ENCODE results near the gene ARHGAP15.
A peak's percentile ranks its signal among the peaks of the same experiment; 100 is the strongest.

The ARHGAP15 gene

DNA sequence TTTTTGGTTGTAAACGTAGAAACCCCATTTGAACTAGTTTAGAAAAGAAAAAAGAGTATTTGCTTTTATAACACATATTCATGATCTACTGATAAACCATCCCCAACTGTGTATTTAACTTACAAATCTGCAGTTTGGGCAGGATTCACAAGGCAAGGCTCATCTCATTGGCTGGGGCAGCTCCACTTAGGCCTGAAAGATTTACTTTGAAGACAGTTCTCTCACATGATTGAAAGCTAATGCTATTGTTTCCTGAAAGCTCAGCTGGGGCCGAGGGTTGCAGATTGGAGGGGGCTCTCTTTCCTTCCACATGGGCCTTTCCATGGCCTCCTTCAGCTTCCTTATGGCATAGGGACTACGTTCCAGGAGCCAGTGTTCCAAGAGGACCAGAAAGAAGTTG lies 47.4 kb downstream of the ARHGAP15 start:
- peak overlapping the region; percentile 35 for H2AFZ ChIP-seq (ENCODE audit: low read length)
- no CpG with 5 or more reads among the region's 3 CpGs for WGBS, 2 donors (ENCODE audit: extremely low coverage in 2 of 2, insufficient read length in 2 of 2, insufficient replicate concordance in 1 of 2)
- H3K27me3 ChIP-seq (ENCODE audit: control insufficient read depth in 3 of 3, insufficient read depth in 3 of 3, low read depth in 1 of 3, low read length in 3 of 3) = no peaks in the 10 kb centered on the region
- H3K9ac ChIP-seq (ENCODE audit: low read depth, low read length, poor library complexity) = no peak overlapping the region
- no peaks in the 10 kb centered on the region for H3K36me3 ChIP-seq (replicated peaks in 1 of 2; ENCODE audit: control insufficient read depth in 2 of 2, insufficient read depth in 2 of 2, low read length in 2 of 2)
- H3K4ac ChIP-seq (ENCODE audit: low read length) = no peak overlapping the region
- H3K79me1 ChIP-seq (ENCODE audit: low read depth, low read length) = no peaks in the 10 kb centered on the region
- no peak overlapping the region for H2BK15ac ChIP-seq (ENCODE audit: low read length)
- H3K4me1 ChIP-seq (ENCODE audit: control insufficient read depth in 2 of 2, insufficient read depth in 1 of 2, low read depth in 1 of 2, low read length in 2 of 2) = peaks cover 0 to 4% of the 10 kb centered on the region in 2 donors
- DNase-seq (ENCODE audit: low spot score) = no peak
- H2BK5ac ChIP-seq (ENCODE audit: low read length) = no peak overlapping the region
- H2AK5ac ChIP-seq (ENCODE audit: low read depth, low read length) = no peak overlapping the region
- H2BK12ac ChIP-seq (ENCODE audit: low read length) = no peak overlapping the region
- peaks cover 0 to 8% of the 10 kb centered on the region in 2 donors for H3K9me3 ChIP-seq (replicated peaks in 1 of 2; ENCODE audit: control insufficient read depth in 2 of 2, insufficient read depth in 1 of 2, low read depth in 1 of 2, low read length in 2 of 2)
- H4K91ac ChIP-seq (ENCODE audit: low read depth, low read length, poor library complexity) = no peak overlapping the region
- no peak overlapping the region for H4K8ac ChIP-seq (ENCODE audit: low read depth, low read length)
- no peak overlapping the region for H3K4me2 ChIP-seq (ENCODE audit: insufficient read depth, low read length, poor library complexity, severe bottlenecking)
- no peak overlapping the region for H3K4me3 ChIP-seq (ENCODE audit: low read length in 2 of 2)
- H3K27ac ChIP-seq (replicated peaks; ENCODE audit: low read length) = no peak overlapping the region
- H3K18ac ChIP-seq (ENCODE audit: low read length) = no peak overlapping the region
- no peak overlapping the region for H3K14ac ChIP-seq (ENCODE audit: low read length)
- H2BK120ac ChIP-seq (ENCODE audit: low read depth, low read length) = no peak overlapping the region
- no peak overlapping the region for H3K23ac ChIP-seq (ENCODE audit: low read depth, low read length, poor library complexity)

DNA sequence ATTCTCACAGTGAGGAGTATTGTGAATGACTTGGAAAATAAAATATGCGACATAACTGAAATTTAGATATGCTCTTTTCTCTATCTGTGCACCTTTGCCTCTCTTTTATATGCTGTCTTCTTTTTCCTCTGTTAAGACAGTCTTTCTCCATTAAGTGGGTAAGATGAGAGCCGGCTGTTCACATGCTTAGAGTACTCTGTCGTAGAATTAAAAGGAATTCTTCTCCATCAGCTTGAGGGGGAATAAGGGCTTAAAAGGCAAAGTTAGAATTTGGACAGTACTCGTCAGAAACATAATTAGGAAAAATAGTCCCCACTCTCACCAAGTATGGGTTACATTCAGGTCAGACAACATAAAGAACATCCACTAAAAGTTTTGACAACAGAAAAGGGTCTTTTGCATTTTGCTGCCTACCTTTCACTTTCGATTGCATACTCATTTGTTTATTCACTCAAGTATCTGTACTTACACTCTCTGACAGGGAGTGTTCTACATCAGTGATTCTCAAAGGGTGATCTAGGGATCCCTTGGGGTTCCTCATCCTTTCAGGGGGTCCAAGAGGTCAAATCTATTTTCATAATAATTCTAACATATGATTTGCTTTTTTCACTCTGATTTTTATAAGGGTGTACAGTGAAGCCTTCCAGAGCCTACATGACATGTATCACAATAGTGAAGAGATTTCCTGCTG lies 48.0 kb downstream of the ARHGAP15 start:
- Histone ChIP-seq H2AK5ac (ENCODE audit: low read depth, low read length) (no peak overlapping the region), H2BK120ac (ENCODE audit: low read depth, low read length) (no peak overlapping the region), H3K9me3 (replicated peaks in 1 of 2; ENCODE audit: control insufficient read depth in 2 of 2, insufficient read depth in 1 of 2, low read depth in 1 of 2, low read length in 2 of 2) (peaks cover 0 to 8% of the 10 kb centered on the region in 2 donors), H2AFZ (ENCODE audit: low read length) (peak overlapping the region; percentile 35), H3K4ac (ENCODE audit: low read length) (no peak overlapping the region), H4K91ac (ENCODE audit: low read depth, low read length, poor library complexity) (no peak overlapping the region), H3K4me1 (ENCODE audit: control insufficient read depth in 2 of 2, insufficient read depth in 1 of 2, low read depth in 1 of 2, low read length in 2 of 2) (peaks cover 0 to 4% of the 10 kb centered on the region in 2 donors), H3K18ac (ENCODE audit: low read length) (no peak overlapping the region), H4K8ac (ENCODE audit: low read depth, low read length) (no peak overlapping the region), H3K14ac (ENCODE audit: low read length) (no peak overlapping the region), H3K9ac (ENCODE audit: low read depth, low read length, poor library complexity) (no peak overlapping the region), H3K27me3 (ENCODE audit: control insufficient read depth in 3 of 3, insufficient read depth in 3 of 3, low read depth in 1 of 3, low read length in 3 of 3) (no peaks in the 10 kb centered on the region), H3K27ac (replicated peaks; ENCODE audit: low read length) (no peak overlapping the region), H3K79me1 (ENCODE audit: low read depth, low read length) (no peaks in the 10 kb centered on the region), H2BK15ac (ENCODE audit: low read length) (no peak overlapping the region), H3K23ac (ENCODE audit: low read depth, low read length, poor library complexity) (no peak overlapping the region), H2BK5ac (ENCODE audit: low read length) (no peak overlapping the region), H3K4me3 (ENCODE audit: low read length in 2 of 2) (no peak overlapping the region), H2BK12ac (ENCODE audit: low read length) (no peak overlapping the region), H3K36me3 (replicated peaks in 1 of 2; ENCODE audit: control insufficient read depth in 2 of 2, insufficient read depth in 2 of 2, low read length in 2 of 2) (no peaks in the 10 kb centered on the region), H3K4me2 (ENCODE audit: insufficient read depth, low read length, poor library complexity, severe bottlenecking) (no peak overlapping the region)
- no peak for DNase-seq (ENCODE audit: low spot score)
- no CpG with 5 or more reads among the region's 5 CpGs for WGBS, 2 donors (ENCODE audit: extremely low coverage in 2 of 2, insufficient read length in 2 of 2, insufficient replicate concordance in 1 of 2)

- Histone ChIP-seq H4K91ac (ENCODE audit: low read depth, low read length, poor library complexity) (no peak overlapping the region), H2BK15ac (ENCODE audit: low read length) (no peak overlapping the region), H3K23ac (ENCODE audit: low read depth, low read length, poor library complexity) (no peak overlapping the region), H3K4me2 (ENCODE audit: insufficient read depth, low read length, poor library complexity, severe bottlenecking) (no peak overlapping the region), H3K27me3 (ENCODE audit: control insufficient read depth in 3 of 3, insufficient read depth in 3 of 3, low read depth in 1 of 3, low read length in 3 of 3) (no peaks in the 10 kb centered on the region), H4K8ac (ENCODE audit: low read depth, low read length) (no peak overlapping the region), H3K4me1 (ENCODE audit: control insufficient read depth in 2 of 2, insufficient read depth in 1 of 2, low read depth in 1 of 2, low read length in 2 of 2) (peaks cover 0 to 4% of the 10 kb centered on the region in 2 donors), H2BK5ac (ENCODE audit: low read length) (no peak overlapping the region), H3K4me3 (ENCODE audit: low read length in 2 of 2) (no peak overlapping the region), H2AFZ (ENCODE audit: low read length) (no peak overlapping the region), H3K36me3 (replicated peaks in 1 of 2; ENCODE audit: control insufficient read depth in 2 of 2, insufficient read depth in 2 of 2, low read length in 2 of 2) (no peaks in the 10 kb centered on the region), H3K18ac (ENCODE audit: low read length) (no peak overlapping the region), H3K9ac (ENCODE audit: low read depth, low read length, poor library complexity) (no peak overlapping the region), H3K27ac (replicated peaks; ENCODE audit: low read length) (no peak overlapping the region), H2AK5ac (ENCODE audit: low read depth, low read length) (no peak overlapping the region), H2BK12ac (ENCODE audit: low read length) (no peak overlapping the region), H3K14ac (ENCODE audit: low read length) (no peak overlapping the region), H3K9me3 (replicated peaks in 1 of 2; ENCODE audit: control insufficient read depth in 2 of 2, insufficient read depth in 1 of 2, low read depth in 1 of 2, low read length in 2 of 2) (peaks cover 0 to 8% of the 10 kb centered on the region in 2 donors), H3K79me1 (ENCODE audit: low read depth, low read length) (no peaks in the 10 kb centered on the region), H2BK120ac (ENCODE audit: low read depth, low read length) (no peak overlapping the region), H3K4ac (ENCODE audit: low read length) (no peak overlapping the region)
- no peak for DNase-seq (ENCODE audit: low spot score)
These were observed 52.3 kb downstream of the ARHGAP15 start for GRCh38 chr2:143181494-143181893.

DNA sequence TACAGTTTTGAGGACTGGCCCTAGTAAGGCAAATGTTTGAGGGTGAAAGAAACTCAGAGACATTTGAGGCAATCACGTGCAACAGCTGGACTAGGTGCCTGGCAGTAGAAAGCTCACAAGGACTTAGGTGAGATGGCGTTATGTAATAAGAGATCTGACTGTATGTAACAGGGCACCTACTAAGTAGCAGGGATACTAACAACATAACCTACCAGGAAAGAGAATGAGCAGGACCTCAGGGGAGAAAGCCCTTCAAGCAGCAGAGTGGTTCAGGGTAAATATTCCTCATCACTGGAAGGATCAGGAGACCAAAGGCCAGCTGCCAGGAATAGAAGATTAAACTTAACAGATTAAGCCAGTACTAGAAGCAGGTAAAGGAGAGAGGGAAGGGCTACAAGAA lies 53.4 kb downstream of the ARHGAP15 start:
- no CpG with 5 or more reads among the region's 2 CpGs for WGBS, 2 donors (ENCODE audit: extremely low coverage in 2 of 2, insufficient read length in 2 of 2, insufficient replicate concordance in 1 of 2)
- no peak overlapping the region for H3K18ac ChIP-seq (ENCODE audit: low read length)
- no peak overlapping the region for H3K27ac ChIP-seq (replicated peaks; ENCODE audit: low read length)
- no peak overlapping the region for H3K4me2 ChIP-seq (ENCODE audit: insufficient read depth, low read length, poor library complexity, severe bottlenecking)
- H3K27me3 ChIP-seq (ENCODE audit: control insufficient read depth in 3 of 3, insufficient read depth in 3 of 3, low read depth in 1 of 3, low read length in 3 of 3) = no peaks in the 10 kb centered on the region
- H3K23ac ChIP-seq (ENCODE audit: low read depth, low read length, poor library complexity) = no peak overlapping the region
- H2BK5ac ChIP-seq (ENCODE audit: low read length) = no peak overlapping the region
- H2AFZ ChIP-seq (ENCODE audit: low read length) = no peak overlapping the region
- H4K8ac ChIP-seq (ENCODE audit: low read depth, low read length) = no peak overlapping the region
- H3K9me3 ChIP-seq (replicated peaks in 1 of 2; ENCODE audit: control insufficient read depth in 2 of 2, insufficient read depth in 1 of 2, low read depth in 1 of 2, low read length in 2 of 2) = peaks cover 0 to 8% of the 10 kb centered on the region in 2 donors
- no peaks in the 10 kb centered on the region for H3K36me3 ChIP-seq (replicated peaks in 1 of 2; ENCODE audit: control insufficient read depth in 2 of 2, insufficient read depth in 2 of 2, low read length in 2 of 2)
- H3K4ac ChIP-seq (ENCODE audit: low read length) = no peak overlapping the region
- no peak overlapping the region for H2BK15ac ChIP-seq (ENCODE audit: low read length)
- no peak overlapping the region for H2BK120ac ChIP-seq (ENCODE audit: low read depth, low read length)
- H2AK5ac ChIP-seq (ENCODE audit: low read depth, low read length) = no peak overlapping the region
- no peaks in the 10 kb centered on the region for H3K4me1 ChIP-seq (ENCODE audit: control insufficient read depth in 2 of 2, insufficient read depth in 1 of 2, low read depth in 1 of 2, low read length in 2 of 2)
- no peak overlapping the region for H4K91ac ChIP-seq (ENCODE audit: low read depth, low read length, poor library complexity)
- no peak overlapping the region for H3K9ac ChIP-seq (ENCODE audit: low read depth, low read length, poor library complexity)
- H3K14ac ChIP-seq (ENCODE audit: low read length) = no peak overlapping the region
- H2BK12ac ChIP-seq (ENCODE audit: low read length) = no peak overlapping the region
- no peaks in the 10 kb centered on the region for H3K79me1 ChIP-seq (ENCODE audit: low read depth, low read length)
- H3K4me3 ChIP-seq (ENCODE audit: low read length in 2 of 2) = no peak overlapping the region
- no peak for DNase-seq (ENCODE audit: low spot score)
